ENCODE results near the gene DPPA5.

Gene DPPA5

DNA sequence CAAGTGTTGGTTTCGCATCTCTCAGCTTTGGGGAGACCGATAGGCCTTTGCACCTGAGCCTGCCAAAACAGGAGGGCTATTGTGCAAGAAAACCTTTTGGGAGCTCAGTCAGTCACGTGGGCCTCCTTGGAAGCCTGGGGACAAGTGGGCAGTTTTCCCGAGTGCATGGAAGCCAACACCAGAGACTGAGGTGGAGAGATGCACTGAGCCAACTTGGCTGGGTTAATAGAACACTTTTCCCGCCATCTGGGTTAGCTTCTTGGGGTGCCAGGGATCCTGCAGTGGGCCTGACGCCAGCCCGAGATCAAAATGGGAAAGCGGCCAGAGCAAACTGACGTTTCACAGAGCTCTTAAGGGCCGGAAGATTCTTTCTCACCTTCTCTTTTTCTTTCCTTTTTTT is 18.4 kb upstream of the DPPA5 start:
- TF ChIP-seq, protein P1, sequence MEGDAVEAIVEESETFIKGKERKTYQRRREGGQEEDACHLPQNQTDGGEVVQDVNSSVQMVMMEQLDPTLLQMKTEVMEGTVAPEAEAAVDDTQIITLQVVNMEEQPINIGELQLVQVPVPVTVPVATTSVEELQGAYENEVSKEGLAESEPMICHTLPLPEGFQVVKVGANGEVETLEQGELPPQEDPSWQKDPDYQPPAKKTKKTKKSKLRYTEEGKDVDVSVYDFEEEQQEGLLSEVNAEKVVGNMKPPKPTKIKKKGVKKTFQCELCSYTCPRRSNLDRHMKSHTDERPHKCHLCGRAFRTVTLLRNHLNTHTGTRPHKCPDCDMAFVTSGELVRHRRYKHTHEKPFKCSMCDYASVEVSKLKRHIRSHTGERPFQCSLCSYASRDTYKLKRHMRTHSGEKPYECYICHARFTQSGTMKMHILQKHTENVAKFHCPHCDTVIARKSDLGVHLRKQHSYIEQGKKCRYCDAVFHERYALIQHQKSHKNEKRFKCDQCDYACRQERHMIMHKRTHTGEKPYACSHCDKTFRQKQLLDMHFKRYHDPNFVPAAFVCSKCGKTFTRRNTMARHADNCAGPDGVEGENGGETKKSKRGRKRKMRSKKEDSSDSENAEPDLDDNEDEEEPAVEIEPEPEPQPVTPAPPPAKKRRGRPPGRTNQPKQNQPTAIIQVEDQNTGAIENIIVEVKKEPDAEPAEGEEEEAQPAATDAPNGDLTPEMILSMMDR (conservative IDR thresholded peaks at IDR 0.05; ENCODE audit: low read length): no peak
- TF ChIP-seq EZH2phosphoT487 (IDR thresholded peaks at IDR 0.05; ENCODE audit: borderline replicate concordance): no peak
- Histone ChIP-seq H4K20me1 (ENCODE audit: insufficient read depth, low read length, poor library complexity, severe bottlenecking) (no peaks in the 10 kb centered on the region), H3K4me3 (ENCODE audit: low read length, poor library complexity, severe bottlenecking) (no peak overlapping the region), H3K27me3 (ENCODE audit: insufficient read depth, low read length, poor library complexity, severe bottlenecking) (no peaks in the 10 kb centered on the region), H2AFZ (ENCODE audit: low read length) (no peak overlapping the region), H3K4me2 (ENCODE audit: low read depth, low read length, poor library complexity, severe bottlenecking) (no peak overlapping the region), H3K79me2 (ENCODE audit: insufficient read depth, low read length) (no peaks in the 10 kb centered on the region), H3K9ac (ENCODE audit: low read depth, low read length, poor library complexity, severe bottlenecking) (no peak overlapping the region), H3K4me1 (ENCODE audit: insufficient read depth, low read length, poor library complexity, severe bottlenecking) (no peaks in the 10 kb centered on the region), H3K36me3 (ENCODE audit: insufficient read depth, low read length) (no peaks in the 10 kb centered on the region), H3K9me2 (replicated peaks; ENCODE audit: low read depth, low read length) (no peaks in the 10 kb centered on the region), H3F3A (ENCODE audit: low read depth) (no peaks in the 10 kb centered on the region), H3K9me3 (ENCODE audit: insufficient read depth, low read depth, low read length) (no peaks in the 10 kb centered on the region; the same call in 1 of the 2 replicates)

DNA sequence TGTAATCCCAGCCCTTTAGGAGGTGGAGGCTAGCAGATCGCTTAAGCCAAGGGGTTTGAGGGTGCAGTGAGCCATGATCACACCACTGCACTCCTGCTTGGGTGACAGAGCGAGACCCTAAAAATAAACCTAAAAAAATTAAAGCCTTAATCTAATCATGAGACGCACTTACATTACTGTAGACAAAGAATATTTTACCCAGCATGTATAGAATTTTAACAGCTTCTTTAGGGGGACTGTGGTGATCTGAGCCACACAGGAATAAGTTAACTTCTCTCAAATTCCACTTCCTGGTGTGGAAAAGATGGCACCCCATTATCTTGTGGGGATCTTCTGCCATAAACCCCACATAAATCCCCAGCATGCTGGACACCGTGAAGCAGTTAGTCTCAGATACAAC is 17.9 kb upstream of the DPPA5 start:
- no peak overlapping the region for H2AFZ ChIP-seq (ENCODE audit: low read length)
- H3K9me2 ChIP-seq (replicated peaks; ENCODE audit: low read depth, low read length): no peaks in the 10 kb centered on the region
- no peaks in the 10 kb centered on the region for H3K27me3 ChIP-seq (ENCODE audit: insufficient read depth, low read length, poor library complexity, severe bottlenecking)
- H3K4me1 ChIP-seq (ENCODE audit: insufficient read depth, low read length, poor library complexity, severe bottlenecking): no peaks in the 10 kb centered on the region
- H3K79me2 ChIP-seq (ENCODE audit: insufficient read depth, low read length): no peaks in the 10 kb centered on the region
- no peak overlapping the region for H3K4me3 ChIP-seq (ENCODE audit: low read length, poor library complexity, severe bottlenecking)
- no peaks in the 10 kb centered on the region; the same call in 1 of the 2 replicates for H3K9me3 ChIP-seq (ENCODE audit: insufficient read depth, low read depth, low read length)
- H4K20me1 ChIP-seq (ENCODE audit: insufficient read depth, low read length, poor library complexity, severe bottlenecking): no peaks in the 10 kb centered on the region
- TF ChIP-seq, protein P1 (conservative IDR thresholded peaks at IDR 0.05; ENCODE audit: low read length): no peak
- no peak for TF ChIP-seq EZH2phosphoT487 (IDR thresholded peaks at IDR 0.05; ENCODE audit: borderline replicate concordance)
- H3F3A ChIP-seq (ENCODE audit: low read depth): no peaks in the 10 kb centered on the region
- H3K4me2 ChIP-seq (ENCODE audit: low read depth, low read length, poor library complexity, severe bottlenecking): no peak overlapping the region
- no peak overlapping the region for H3K9ac ChIP-seq (ENCODE audit: low read depth, low read length, poor library complexity, severe bottlenecking)
- no peaks in the 10 kb centered on the region for H3K36me3 ChIP-seq (ENCODE audit: insufficient read depth, low read length)

DNA sequence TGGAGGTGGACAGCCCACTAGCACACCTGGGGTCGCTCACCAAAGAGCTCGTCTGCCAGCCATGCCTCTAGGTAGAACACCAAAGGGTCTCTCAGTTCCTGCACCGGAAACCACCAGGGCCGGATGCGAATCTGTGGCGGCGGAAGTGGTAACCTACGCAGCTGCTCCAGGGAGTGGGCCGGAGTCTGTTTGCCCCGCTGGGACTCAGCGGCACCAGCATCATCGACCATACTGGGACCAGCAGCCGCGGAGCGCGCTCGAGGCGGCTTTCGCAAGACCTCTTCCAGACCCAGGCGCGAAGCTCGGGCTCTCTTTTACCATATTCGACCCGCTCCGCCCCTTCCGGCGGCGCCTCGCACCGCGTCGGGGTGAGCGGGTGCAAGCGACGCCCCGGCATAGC is 15.5 kb upstream of the DPPA5 start, which contains the start of gene OOEP:
Gene OOEP (minus strand): TSS at position 335 of the 400 bp plus-strand sequence. CDS start 105 bp downstream, at position 230.
- no peak within 1 kb of the TSS for H3K4me2 ChIP-seq (ENCODE audit: low read depth, low read length, poor library complexity, severe bottlenecking)

More for the DNA sequence above, 15.5 kb upstream of the DPPA5 start, which contains the start of gene OOEP:
- H3K4me3 ChIP-seq (ENCODE audit: low read length, poor library complexity, severe bottlenecking): no peak within 1 kb of the TSS
- no peaks in the 10 kb centered on the region for H3F3A ChIP-seq (ENCODE audit: low read depth)
- no peaks in the 10 kb centered on the region; the same call in 1 of the 2 replicates for H3K9me3 ChIP-seq (ENCODE audit: insufficient read depth, low read depth, low read length)
- H4K20me1 ChIP-seq (ENCODE audit: insufficient read depth, low read length, poor library complexity, severe bottlenecking): no peaks in the 10 kb centered on the region
- no peaks in the 10 kb centered on the region for H3K79me2 ChIP-seq (ENCODE audit: insufficient read depth, low read length)
- no peaks in the 10 kb centered on the region for H3K27me3 ChIP-seq (ENCODE audit: insufficient read depth, low read length, poor library complexity, severe bottlenecking)
- H3K4me1 ChIP-seq (ENCODE audit: insufficient read depth, low read length, poor library complexity, severe bottlenecking): no peaks in the 10 kb centered on the region
- no peak for TF ChIP-seq EZH2phosphoT487 (IDR thresholded peaks at IDR 0.05; ENCODE audit: borderline replicate concordance)
- TF ChIP-seq, protein P1 (conservative IDR thresholded peaks at IDR 0.05; ENCODE audit: low read length): no peak
- no peak within 1 kb of the TSS for H2AFZ ChIP-seq (ENCODE audit: low read length)
- H3K36me3 ChIP-seq (ENCODE audit: insufficient read depth, low read length): no peaks in the 10 kb centered on the region
- no peak within 1 kb of the TSS for H3K9ac ChIP-seq (ENCODE audit: low read depth, low read length, poor library complexity, severe bottlenecking)
- H3K9me2 ChIP-seq (replicated peaks; ENCODE audit: low read depth, low read length): no peaks in the 10 kb centered on the region
